IMR-90 (cell line): ENCODE results near the gene EPB41L3. TPM values are rescaled to one million over a fixed set of nuclear protein-coding genes. Genes with fewer than 3 reads are reported as not detected.
A peak's percentile ranks its signal among the peaks of the same experiment; 100 is the strongest.

Experiments
- ATAC-seq: fragments of 200-7000 bp; cut with Tn5 transposase; 2 replicates; pipeline ENCODE4 v1.9.1; 2020; ENCODE audit warnings: low read depth, mild to moderate bottlenecking, moderate library complexity
- BruUV-seq: library from RNA; stranded (reverse); fragments of 400-500 nt; replicated peaks from 2 replicates; lab custom pipeline; 2021; lab: Mats Ljungman, UMichigan
- CTCF ChIA-PET: fragments of 300-600 bp; formaldehyde crosslinking; extraction: SDS; loops from one replicate; lab custom pipeline; 2021; ENCODE audit warnings: antibody characterized with exemption; lab: Yijun Ruan, JAX
- POLR2A ChIA-PET: fragments of 300-600 bp; sonication (Branson Sonifier 250); formaldehyde crosslinking; loops from one replicate; lab custom pipeline; 2022; ENCODE audit warnings: antibody characterized with exemption; ENCODE audit not compliant: unreplicated experiment; lab: Charles Lee
- DNase-seq: peaks from one replicate; pipeline ENCODE4 v3.0.0; 2013
- H2AFZ ChIP-seq: replicated peaks from 2 replicates; pipeline ENCODE3; 2013; ENCODE audit warnings: low read length, mild to moderate bottlenecking; ENCODE audit not compliant: poor library complexity
- H2AK5ac ChIP-seq: 2 replicates; pipeline ENCODE4 v1.6.1; 2013; ENCODE audit warnings: low read depth, low read length, inconsistent platforms
- H2AK9ac ChIP-seq: replicated peaks from 2 replicates; pipeline ENCODE3; 2013; ENCODE audit warnings: mild to moderate bottlenecking, low read depth, low read length, moderate library complexity; ENCODE audit not compliant: poor library complexity
- H2BK120ac ChIP-seq: 2 replicates; pipeline ENCODE4 v1.6.1; 2013; ENCODE audit warnings: low read depth, low read length, inconsistent platforms
- H2BK15ac ChIP-seq: 3 replicates; pipeline ENCODE4 v1.6.1; 2013; ENCODE audit warnings: low read depth, low read length, inconsistent platforms
- H2BK20ac ChIP-seq: 2 replicates; pipeline ENCODE4 v1.6.1; 2013; ENCODE audit warnings: low read depth, mild to moderate bottlenecking, inconsistent platforms, low read length, moderate library complexity
- H2BK5ac ChIP-seq: 2 replicates; pipeline ENCODE4 v1.6.1; 2013; ENCODE audit warnings: mild to moderate bottlenecking, low read depth, low read length, inconsistent platforms; ENCODE audit not compliant: poor library complexity, severe bottlenecking
- H3K14ac ChIP-seq: replicated peaks from 2 replicates; pipeline ENCODE4 v1.6.1; 2013; ENCODE audit warnings: low read depth, low read length, inconsistent platforms
- H3K18ac ChIP-seq: 2 replicates; pipeline ENCODE4 v1.6.1; 2013; ENCODE audit warnings: low read depth, low read length, control low read depth
- H3K23ac ChIP-seq: 2 replicates; pipeline ENCODE4 v1.6.1; 2013; ENCODE audit warnings: low read depth, low read length, inconsistent platforms
- H3K27ac ChIP-seq: 2 replicates; pipeline ENCODE4 v1.5.1; 2013; ENCODE audit warnings: mild to moderate bottlenecking, control low read depth, low read length; ENCODE audit not compliant: insufficient read depth
- H3K27me3 ChIP-seq: 2 replicates; pipeline ENCODE4 v1.6.1; 2013; ENCODE audit warnings: low read length; ENCODE audit not compliant: control insufficient read depth, insufficient read depth
- H3K36me3 ChIP-seq: 2 replicates; pipeline ENCODE4 v1.6.1; 2013; ENCODE audit warnings: low read length, mixed read lengths; ENCODE audit not compliant: control insufficient read depth, insufficient read depth
- H3K4ac ChIP-seq: 2 replicates; pipeline ENCODE4 v1.6.1; 2013; ENCODE audit warnings: low read depth, low read length, inconsistent platforms
- H3K4me1 ChIP-seq: 2 replicates; pipeline ENCODE4 v1.6.1; 2013; ENCODE audit warnings: low read length, mixed read lengths; ENCODE audit not compliant: control insufficient read depth, insufficient read depth
- H3K4me2 ChIP-seq: 2 replicates; pipeline ENCODE4 v1.6.1; 2013; ENCODE audit warnings: low read depth, mild to moderate bottlenecking, control low read depth, low read length, moderate library complexity
- H3K4me3 ChIP-seq: 2 replicates; pipeline ENCODE4 v1.5.1; 2013; ENCODE audit warnings: low read depth, mild to moderate bottlenecking, control low read depth, low read length, moderate library complexity; ENCODE audit not compliant: insufficient read depth
- H3K56ac ChIP-seq: 2 replicates; pipeline ENCODE4 v1.6.1; 2013; ENCODE audit warnings: low read length, inconsistent platforms; ENCODE audit not compliant: insufficient read depth; ENCODE audit errors: extremely low read depth
- H3K79me1 ChIP-seq, 2 experiments: 2 replicates each; pipeline ENCODE4 v1.6.1; 2013; ENCODE audit warnings: low read length in 2 of 2, inconsistent platforms in 1 of 2, low read depth in 1 of 2
- H3K9ac ChIP-seq: 2 replicates; pipeline ENCODE4 v1.6.1; 2013; ENCODE audit warnings: low read depth, low read length, control low read depth
- H3K9me1 ChIP-seq: 2 replicates; pipeline ENCODE4 v1.6.1; 2013; ENCODE audit warnings: low read length, inconsistent platforms; ENCODE audit not compliant: insufficient read depth
- H3K9me3 ChIP-seq: 2 replicates; pipeline ENCODE4 v1.6.1; 2013; ENCODE audit warnings: low read length; ENCODE audit not compliant: control insufficient read depth, insufficient read depth
- H4K20me1 ChIP-seq: 2 replicates; pipeline ENCODE4 v1.6.1; 2013; ENCODE audit warnings: low read length, inconsistent platforms; ENCODE audit not compliant: insufficient read depth
- H4K5ac ChIP-seq: 2 replicates; pipeline ENCODE4 v1.6.1; 2013; ENCODE audit warnings: mild to moderate bottlenecking, low read depth, low read length, control low read depth
- H4K8ac ChIP-seq, 2 experiments: 2 replicates each; pipeline ENCODE4 v1.6.1; 2013; ENCODE audit warnings: low read depth in 2 of 2, low read length in 2 of 2, control low read depth in 1 of 2, inconsistent platforms in 1 of 2
- H4K91ac ChIP-seq: 2 replicates; pipeline ENCODE4 v1.6.1; 2013; ENCODE audit warnings: low read depth, low read length, inconsistent platforms; ENCODE audit not compliant: insufficient read depth
- BHLHE40 ChIP-seq: fragments of 150-350 bp; IDR thresholded peaks from 2 replicates; pipeline ENCODE4 v1.6.1; 2016; ENCODE audit warnings: mild to moderate bottlenecking, low read depth, low read length
- CTCF ChIP-seq: conservative IDR thresholded peaks from 2 replicates; pipeline ENCODE4 v1.5.1; 2012; ENCODE audit warnings: mild to moderate bottlenecking, low read depth, low read length, improper control_type of control experiment
- ELK1 ChIP-seq: fragments of 150-350 bp; IDR thresholded peaks from 2 replicates; pipeline ENCODE4 v1.6.1; 2016; ENCODE audit warnings: low read depth, mild to moderate bottlenecking, low read length, moderate library complexity, borderline replicate concordance
- FOS ChIP-seq: fragments of 150-350 bp; IDR thresholded peaks from 2 replicates; pipeline ENCODE4 v1.6.1; 2016; ENCODE audit warnings: low read depth, low read length
- MAFK ChIP-seq: IDR thresholded peaks from 2 replicates; pipeline ENCODE4 v1.6.1; 2012; ENCODE audit warnings: low read depth, low read length, improper control_type of control experiment
- MAZ ChIP-seq: IDR thresholded peaks from 2 replicates; pipeline ENCODE4 v1.6.1; 2012; ENCODE audit warnings: low read depth, mild to moderate bottlenecking, low read length, improper control_type of control experiment, moderate library complexity, borderline replicate concordance
- MXI1 ChIP-seq: IDR thresholded peaks from 2 replicates; pipeline ENCODE4 v1.6.1; 2012; ENCODE audit warnings: low read depth, mild to moderate bottlenecking, low read length, moderate library complexity, borderline replicate concordance
- NFE2L2 ChIP-seq: fragments of 150-350 bp; IDR thresholded peaks from 2 replicates; pipeline ENCODE4 v1.6.1; 2016; ENCODE audit warnings: low read depth, mild to moderate bottlenecking, low read length
- RCOR1 ChIP-seq: IDR thresholded peaks from 2 replicates; pipeline ENCODE4 v1.6.1; 2012; ENCODE audit warnings: mild to moderate bottlenecking, low read length, improper control_type of control experiment; ENCODE audit not compliant: insufficient replicate concordance
- RFX5 ChIP-seq: IDR thresholded peaks from 2 replicates; pipeline ENCODE4 v1.8.0; 2012; ENCODE audit warnings: low read depth, mild to moderate bottlenecking, low read length, moderate library complexity
- SMC3 ChIP-seq: fragments of 150-350 bp; IDR thresholded peaks from 2 replicates; pipeline ENCODE4 v1.6.1; 2016; ENCODE audit warnings: low read depth, mild to moderate bottlenecking, antibody characterized with exemption, low read length, moderate library complexity
- USF2 ChIP-seq: fragments of 150-350 bp; IDR thresholded peaks from 2 replicates; pipeline ENCODE4 v1.6.1; 2017; ENCODE audit warnings: mild to moderate bottlenecking, antibody characterized with exemption, low read length, low read depth
- WGBS, 2 experiments: methylation state at CpG; one replicate each; pipeline versions ENCODE4 v1.1.5 to v1.1.7; 2013; ENCODE audit warnings: missing lambda C conversion rate in 2 of 2; ENCODE audit not compliant: insufficient read length in 1 of 2; ENCODE audit errors: extremely low coverage in 2 of 2; 5-methylcytosine and 5-hydroxymethylcytosine counted together
- dilution Hi-C: fragments of 300-500 bp; cut with HindIII; formaldehyde crosslinking; loops from one replicate; pipeline ENCODE4 v1.14.3; 2018; ENCODE audit warnings: low sequenced_read_pairs; ENCODE audit not compliant: unreplicated experiment
- in situ Hi-C: fragments of 300-500 bp; cut with MboI; formaldehyde crosslinking; loops from 3 replicates; pipeline ENCODE4 v1.14.3; 2019; ENCODE audit warnings: low sequenced_read_pairs, inconsistent platforms, mixed read lengths
- intact Hi-C: fragments of 100-400 bp; cut with micrococcal nuclease; formaldehyde crosslinking; loops from 2 replicates; pipeline ENCODE4 v1.10.0; 2022
- polyA plus RNA-seq, 3 experiments: library from polyadenylated mRNA; depleted of rRNA; stranded (reverse); fragments of >200 nt; gene quantifications; 2 replicates each; pipeline ENCODE4 v1.2.3, GENCODE V29; 2012; ENCODE audit warnings: low replicate concordance in 1 of 3
- total RNA-seq: library from RNA; depleted of rRNA; stranded (reverse); fragments of >200 nt; gene quantifications from 2 replicates; pipeline ENCODE4 v1.2.3, GENCODE V29; 2012

EPB41L3 gene
- total and polyA plus RNA-seq, 2 of the 4 experiments (the other 2 are of a cell fraction) = 36.6 to 70.3 TPM

- no peak overlapping the region for H4K91ac ChIP-seq
- no peak overlapping the region for H4K5ac ChIP-seq
- dilution Hi-C loops = no loop called here
- no peaks in the 10 kb centered on the region for H3K79me1 ChIP-seq
- ATAC-seq (no peak), DNase-seq (peak; percentile 19)
- no peak overlapping the region for H3K27ac ChIP-seq
- no peak overlapping the region for H2BK5ac ChIP-seq
- H3K9ac ChIP-seq = no peak overlapping the region
- no peak overlapping the region for H4K8ac ChIP-seq
- no peak overlapping the region for H3K14ac ChIP-seq
- TF ChIP-seq FOS (no peak), ELK1 (no peak), MAZ (no peak), RCOR1 (no peak), RFX5 (no peak), BHLHE40 (no peak), CTCF (no peak), MAFK (no peak), NFE2L2 (no peak), MXI1 (no peak), USF2 (no peak), SMC3 (no peak)
- H2AK5ac ChIP-seq = no peak overlapping the region
- no peak overlapping the region for H2BK120ac ChIP-seq
- H3K56ac ChIP-seq = no peak overlapping the region
- H3K9me1 ChIP-seq = no peaks in the 10 kb centered on the region
- H2AK9ac ChIP-seq = no peak overlapping the region
- H2BK20ac ChIP-seq = no peak overlapping the region
- ChIA-PET POLR2A (no interaction called here), CTCF (no interaction called here)
- no peaks in the 10 kb centered on the region for H3K4me1 ChIP-seq
- no CpG with 5 or more reads among the region's 1 CpG for WGBS, 2 experiments
- no peak overlapping the region for H3K18ac ChIP-seq
- H3K4me3 ChIP-seq = no peak overlapping the region
- H3K9me3 ChIP-seq = peaks cover 2% of the 10 kb centered on the region; the same call in 1 of the 2 replicates
- no peaks in the 10 kb centered on the region for H3K36me3 ChIP-seq
- no peak overlapping the region for H2BK15ac ChIP-seq
- no peaks in the 10 kb centered on the region for H4K20me1 ChIP-seq
- no peak overlapping the region for H3K4me2 ChIP-seq
- H2AFZ ChIP-seq = no peak overlapping the region
- H3K27me3 ChIP-seq = no peaks in the 10 kb centered on the region
- no peak overlapping the region for H3K4ac ChIP-seq
- no TSS peak for BruUV-seq
- no peak overlapping the region for H3K23ac ChIP-seq
- intact Hi-C loops = no loop called here
- in situ Hi-C loops = no loop called here
Measured at GRCh38 chr18:5370332-5370731, 173.5 kb downstream of the EPB41L3 start.
